IPS-11a (cell line): ENCODE data around the gene PPFIA1.
A peak's percentile ranks its signal among the peaks of the same experiment; 100 is the strongest.
"Not testable (repeated sequence)": the region's sequence is repeated elsewhere in the genome, so short reads cannot be mapped to it uniquely, and the experiment has no call there.

Experiments
- H3K4me3 ChIP-seq: one replicate; pipeline ENCODE4 v1.5.1; 2013; ENCODE audit warnings: low read depth, low read length, control low read depth

The PPFIA1 gene

GRCh38 chr11:70250876-70251658, 19.4 kb upstream of the PPFIA1 start:
- no peak overlapping the region for H3K4me3 ChIP-seq

GRCh38 chr11:70251659-70252321, 18.7 kb upstream of the PPFIA1 start:
- no peak overlapping the region for H3K4me3 ChIP-seq

- H3K4me3 ChIP-seq: no peak overlapping the region
These were observed 17.6 kb upstream of the PPFIA1 start for GRCh38 chr11:70252844-70253243.

GRCh38 chr11:70255477-70256116, 14.9 kb upstream of the PPFIA1 start:
- no peak overlapping the region for H3K4me3 ChIP-seq

- not testable (repeated sequence) for H3K4me3 ChIP-seq
These were observed 11.4 kb upstream of the PPFIA1 start for GRCh38 chr11:70259077-70259476.

GRCh38 chr11:70262951-70263350, 7.5 kb upstream of the PPFIA1 start:
- no peak overlapping the region for H3K4me3 ChIP-seq

- H3K4me3 ChIP-seq: no peak overlapping the region
These were observed 7.1 kb upstream of the PPFIA1 start for GRCh38 chr11:70263363-70263762.

GRCh38 chr11:70265341-70265740, 5.1 kb upstream of the PPFIA1 start:
- no peak overlapping the region for H3K4me3 ChIP-seq

- no peak overlapping the region for H3K4me3 ChIP-seq
These were observed 3.0 kb upstream of the PPFIA1 start for GRCh38 chr11:70267405-70267950.

GRCh38 chr11:70268526-70268925, 2.0 kb upstream of the PPFIA1 start:
- no peak overlapping the region for H3K4me3 ChIP-seq

GRCh38 chr11:70270877-70271648, 573 bp downstream of the PPFIA1 start:
- H3K4me3 ChIP-seq: peak overlapping the region; percentile 76

- H3K4me3 ChIP-seq: peak overlapping the region; percentile 76
These were observed 1.1 kb downstream of the PPFIA1 start for GRCh38 chr11:70271649-70271953.

- H3K4me3 ChIP-seq: no peak overlapping the region
These were observed 1.5 kb downstream of the PPFIA1 start for GRCh38 chr11:70272009-70272408.

- no peak overlapping the region for H3K4me3 ChIP-seq
These were observed 8.5 kb downstream of the PPFIA1 start for GRCh38 chr11:70278994-70279393.

GRCh38 chr11:70281156-70281609, 10.7 kb downstream of the PPFIA1 start:
- H3K4me3 ChIP-seq: no peak overlapping the region

GRCh38 chr11:70282012-70282411, 11.5 kb downstream of the PPFIA1 start:
- no peak overlapping the region for H3K4me3 ChIP-seq

GRCh38 chr11:70288721-70289120, 18.2 kb downstream of the PPFIA1 start:
- no peak overlapping the region for H3K4me3 ChIP-seq

GRCh38 chr11:70289582-70289981, 19.1 kb downstream of the PPFIA1 start:
- H3K4me3 ChIP-seq: no peak overlapping the region

GRCh38 chr11:70290361-70291065, 20.0 kb downstream of the PPFIA1 start:
- no peak overlapping the region for H3K4me3 ChIP-seq

GRCh38 chr11:70292166-70292565, 21.7 kb downstream of the PPFIA1 start:
- no peak overlapping the region for H3K4me3 ChIP-seq
